ENCODE data around the gene CEP95.

CEP95 gene

DNA sequence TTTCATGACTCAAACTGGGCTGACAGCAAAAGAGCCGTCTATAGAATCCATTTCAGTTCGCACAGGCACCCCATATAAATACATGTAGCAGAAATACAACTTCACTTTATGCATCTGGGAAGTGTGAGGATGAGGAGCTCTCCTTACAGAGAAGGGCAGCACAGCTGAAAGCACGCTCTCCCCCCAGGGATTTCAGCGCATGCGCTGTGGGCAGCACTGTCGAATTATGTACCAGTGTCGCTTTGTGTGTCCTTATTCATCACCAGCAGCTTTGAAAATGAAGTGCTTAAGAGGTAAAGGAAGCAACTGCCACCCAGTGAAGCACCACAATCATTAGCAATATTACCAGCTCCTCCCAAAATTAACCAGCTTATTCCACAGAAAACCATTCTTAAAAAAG, 39.9 kb downstream of the CEP95 start:
- Histone ChIP-seq H3K4me3 (no peak overlapping the region), H3K9ac (no peak overlapping the region), H3K27ac (no peak overlapping the region), H3K27me3 (no peaks in the 10 kb centered on the region), H3K4me1 (no peaks in the 10 kb centered on the region), H3K9me3 (replicated peaks in 1 of 11) (no peaks in the 10 kb centered on the region), H3K36me3 (peaks cover 86 to 100% (median 98%) of the 10 kb centered on the region in 11 experiments), H3K4me2 (no peak overlapping the region), H4K20me1 (peaks cover 0 to 18% (median 0%) of the 10 kb centered on the region in 11 experiments; a peak in 3 of 22 replicates)
- TF ChIP-seq Cebpa-rat (IDR thresholded peaks at IDR 0.05), result no peak

DNA sequence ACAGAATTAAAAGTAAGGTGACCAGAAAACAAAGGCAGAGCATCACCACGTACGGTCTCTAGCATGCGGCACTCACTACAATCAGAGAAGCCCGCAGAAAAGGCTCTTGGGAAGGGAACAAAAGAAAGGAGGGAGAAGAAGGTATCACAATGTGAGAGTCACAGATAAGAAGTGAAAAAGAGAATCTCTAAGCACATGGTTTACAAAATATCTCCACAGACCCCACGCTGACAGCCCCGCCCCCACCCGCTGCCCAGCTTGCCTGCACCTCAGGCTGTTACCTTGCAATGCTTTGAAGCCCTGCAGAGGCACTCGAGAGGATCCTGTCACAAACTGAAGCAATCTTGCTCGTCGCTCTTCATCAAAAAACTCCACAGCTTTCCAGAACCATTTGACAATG, 40.5 kb downstream of the CEP95 start:
- H4K20me1 ChIP-seq, result peaks cover 0 to 18% (median 0%) of the 10 kb centered on the region in 11 experiments; a peak in 3 of 22 replicates
- no peak overlapping the region for H3K4me3 ChIP-seq
- no peak for TF ChIP-seq Cebpa-rat (IDR thresholded peaks at IDR 0.05)
- no peak overlapping the region for H3K9ac ChIP-seq
- H3K36me3 ChIP-seq, result peaks cover 81 to 100% (median 97%) of the 10 kb centered on the region in 11 experiments
- H3K27me3 ChIP-seq, result no peaks in the 10 kb centered on the region
- no peaks in the 10 kb centered on the region for H3K4me1 ChIP-seq
- no peak overlapping the region for H3K4me2 ChIP-seq
- no peak overlapping the region for H3K27ac ChIP-seq
- no peaks in the 10 kb centered on the region for H3K9me3 ChIP-seq (replicated peaks in 1 of 11)

DNA sequence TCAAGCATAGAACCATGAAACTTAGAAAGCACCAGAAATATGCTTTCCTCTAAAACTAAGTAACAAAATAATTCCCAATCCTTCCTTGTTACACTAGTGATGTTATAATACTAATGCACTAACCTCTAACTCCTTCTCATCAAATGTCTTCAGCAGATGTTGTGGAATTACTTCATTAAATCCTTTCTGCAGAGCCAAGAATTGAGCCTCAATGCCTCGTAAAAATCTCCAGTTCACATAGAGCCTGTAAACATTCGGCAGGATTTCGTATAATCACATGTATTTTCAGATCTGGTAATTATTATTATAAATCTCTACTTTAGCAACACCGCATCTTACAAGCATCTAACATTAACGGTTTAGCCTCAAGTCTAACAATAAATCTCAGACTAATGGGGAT, 44.7 kb downstream of the CEP95 start:
- Histone ChIP-seq H3K27ac (no peak overlapping the region), H3K9ac (no peak overlapping the region), H3K27me3 (no peaks in the 10 kb centered on the region), H3K36me3 (peaks cover 87 to 100% (median 97%) of the 10 kb centered on the region in 11 experiments), H3K4me3 (no peak overlapping the region), H3K9me3 (replicated peaks in 1 of 11) (no peaks in the 10 kb centered on the region), H4K20me1 (peaks cover 0 to 23% (median 0%) of the 10 kb centered on the region in 11 experiments; a peak in 4 of 22 replicates), H3K4me2 (no peak overlapping the region), H3K4me1 (no peaks in the 10 kb centered on the region)
- TF ChIP-seq Cebpa-rat (IDR thresholded peaks at IDR 0.05), result no peak

DNA sequence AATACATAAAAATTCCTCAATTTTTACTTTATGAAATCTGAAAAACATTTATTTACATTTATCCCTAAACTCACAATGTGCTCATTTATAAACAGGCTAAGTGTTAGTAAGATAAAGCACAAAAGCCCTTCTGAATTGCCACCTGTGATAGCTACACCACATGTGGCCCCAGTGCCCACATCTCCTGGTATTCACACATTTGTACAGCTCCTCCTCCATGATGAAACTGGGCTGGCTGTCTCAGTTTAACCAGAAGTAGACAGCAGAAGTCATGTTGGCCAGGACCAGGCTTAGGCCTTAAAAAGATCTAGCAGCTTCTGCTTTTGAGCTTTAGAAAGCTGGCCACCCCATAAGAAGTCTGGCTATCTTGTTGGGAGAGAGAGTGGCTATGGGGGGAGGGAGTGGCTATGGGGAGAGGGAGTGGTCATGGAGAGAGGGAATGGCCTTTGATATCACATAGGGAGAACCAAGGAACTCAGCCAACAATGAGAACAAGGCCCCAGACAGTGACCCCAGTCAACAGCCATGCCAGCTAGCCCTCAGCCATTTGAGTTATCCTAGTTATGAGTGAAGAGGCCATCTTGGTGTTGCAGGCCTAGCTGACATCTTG, 47.4 kb downstream of the CEP95 start:
- peaks cover 78 to 100% (median 95%) of the 10 kb centered on the region in 11 experiments for H3K36me3 ChIP-seq

DNA sequence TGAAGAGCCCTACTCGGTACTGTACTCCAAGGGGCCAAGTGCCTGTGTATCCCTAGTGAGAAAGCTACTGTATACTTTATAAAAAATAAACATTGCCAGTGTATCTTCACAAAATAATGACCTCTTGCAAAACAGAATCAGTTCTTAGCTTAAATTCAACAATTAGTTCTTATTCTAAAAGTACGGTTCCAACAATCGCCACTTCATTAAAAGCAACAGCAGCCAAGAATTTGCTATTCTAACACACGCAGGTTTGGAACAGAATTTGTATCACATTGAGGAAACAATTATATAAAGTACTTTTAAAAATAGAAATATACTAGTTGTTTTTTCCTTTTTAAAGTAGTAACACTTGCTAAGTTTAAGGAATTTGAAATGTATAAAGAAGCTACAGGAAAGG, 48.5 kb downstream of the CEP95 start:
- no peak overlapping the region for H3K9ac ChIP-seq
- TF ChIP-seq Cebpa-rat (IDR thresholded peaks at IDR 0.05), result no peak

More for the DNA sequence above, 47.4 kb downstream of the CEP95 start:
- H3K4me2 ChIP-seq, result no peak overlapping the region
- H3K27ac ChIP-seq, result no peak overlapping the region
- TF ChIP-seq Cebpa-rat (IDR thresholded peaks at IDR 0.05), result no peak
- H3K4me3 ChIP-seq, result no peak overlapping the region
- H4K20me1 ChIP-seq, result peaks cover 0 to 23% (median 0%) of the 10 kb centered on the region in 11 experiments; a peak in 3 of 22 replicates
- H3K9me3 ChIP-seq (replicated peaks in 1 of 11), result no peaks in the 10 kb centered on the region
- no peaks in the 10 kb centered on the region for H3K4me1 ChIP-seq
- no peaks in the 10 kb centered on the region for H3K27me3 ChIP-seq
- no peak overlapping the region for H3K9ac ChIP-seq

DNA sequence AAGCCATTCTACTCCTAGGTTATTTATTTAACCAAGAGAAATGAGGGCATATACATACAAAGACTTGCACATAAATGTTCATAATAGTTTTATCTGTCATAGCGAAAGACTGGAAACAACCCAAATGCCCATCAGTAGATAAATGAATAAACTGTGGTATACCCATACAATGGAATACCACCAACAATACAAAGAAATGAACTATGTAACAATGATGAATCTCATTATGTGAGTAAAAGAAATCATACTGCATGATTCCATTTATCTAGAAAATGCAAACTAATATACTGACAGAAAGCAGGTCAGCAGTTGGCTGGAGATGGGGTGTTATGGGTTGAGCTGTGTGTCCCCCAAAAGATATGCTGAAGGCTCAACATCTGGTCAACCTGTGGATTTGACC, 57.3 kb downstream of the CEP95 start:
- TF ChIP-seq Cebpa-rat (IDR thresholded peaks at IDR 0.05), result no peak
- Histone ChIP-seq H3K27ac (no peak overlapping the region), H3K9ac (no peak overlapping the region), H3K4me1 (no peaks in the 10 kb centered on the region), H3K4me2 (no peak overlapping the region), H4K20me1 (peaks cover 0 to 33% (median 0%) of the 10 kb centered on the region in 11 experiments; a peak in 5 of 22 replicates), H3K36me3 (peaks cover 65 to 95% (median 84%) of the 10 kb centered on the region in 11 experiments), H3K27me3 (no peaks in the 10 kb centered on the region), H3K9me3 (replicated peaks in 1 of 11) (no peaks in the 10 kb centered on the region), H3K4me3 (no peak overlapping the region)

More for the DNA sequence above, 48.5 kb downstream of the CEP95 start:
- H3K4me1 ChIP-seq, result no peaks in the 10 kb centered on the region
- H3K27ac ChIP-seq, result no peak overlapping the region
- H3K36me3 ChIP-seq, result peaks cover 81 to 100% (median 95%) of the 10 kb centered on the region in 11 experiments
- H4K20me1 ChIP-seq, result peaks cover 0 to 26% (median 0%) of the 10 kb centered on the region in 11 experiments; a peak in 3 of 22 replicates
- no peak overlapping the region for H3K4me2 ChIP-seq
- H3K9me3 ChIP-seq (replicated peaks in 1 of 11), result no peaks in the 10 kb centered on the region
- no peaks in the 10 kb centered on the region for H3K27me3 ChIP-seq
- no peak overlapping the region for H3K4me3 ChIP-seq

DNA sequence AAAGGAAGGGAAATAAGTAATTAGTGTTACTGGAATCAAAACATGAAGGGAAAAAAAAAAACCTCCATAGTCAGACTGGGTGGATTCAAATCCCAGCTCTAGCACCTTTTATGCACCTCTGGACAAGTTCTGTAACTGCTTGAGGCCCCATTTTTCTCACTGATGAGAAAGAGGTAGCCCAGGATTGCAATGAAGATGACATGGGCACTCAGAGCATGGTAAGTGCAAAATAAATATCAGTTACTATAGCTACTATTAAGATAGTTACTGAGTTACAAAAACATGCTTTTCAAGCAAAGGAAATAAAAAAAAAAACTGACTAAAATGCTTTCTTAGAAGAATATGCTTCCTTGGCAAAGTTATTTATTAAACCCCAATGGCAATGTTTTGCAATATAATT, 58.8 kb downstream of the CEP95 start:
- H3K27me3 ChIP-seq, result no peaks in the 10 kb centered on the region
- no peak overlapping the region for H3K4me3 ChIP-seq
- peaks cover 0 to 31% (median 0%) of the 10 kb centered on the region in 11 experiments; a peak in 5 of 22 replicates for H4K20me1 ChIP-seq
- no peaks in the 10 kb centered on the region for H3K4me1 ChIP-seq
- no peak overlapping the region for H3K9ac ChIP-seq
- no peak overlapping the region for H3K4me2 ChIP-seq
- H3K9me3 ChIP-seq (replicated peaks in 1 of 11), result no peaks in the 10 kb centered on the region
- peaks cover 64 to 95% (median 81%) of the 10 kb centered on the region in 11 experiments for H3K36me3 ChIP-seq
- TF ChIP-seq Cebpa-rat (IDR thresholded peaks at IDR 0.05), result no peak
- H3K27ac ChIP-seq, result no peak overlapping the region

DNA sequence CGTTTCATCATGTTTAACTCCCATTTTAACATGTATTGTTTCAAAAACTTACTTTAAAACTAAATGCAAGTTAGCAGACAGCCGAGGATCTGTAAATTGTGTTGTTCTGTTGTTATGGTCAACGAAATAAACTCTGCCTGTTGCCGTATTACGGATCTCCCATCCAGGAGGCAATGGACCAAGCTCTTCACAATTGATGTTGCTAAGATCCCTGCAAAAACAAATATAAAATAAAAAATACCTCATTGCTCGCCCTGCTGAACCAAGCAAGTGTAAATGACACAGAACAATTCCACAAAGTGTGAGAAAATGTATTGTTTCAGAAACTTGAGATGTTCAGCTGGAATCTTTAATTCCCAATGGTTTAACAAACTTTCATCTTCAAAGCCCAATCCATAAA, 65.0 kb downstream of the CEP95 start:
- no peaks in the 10 kb centered on the region for H3K9me3 ChIP-seq (replicated peaks in 1 of 11)
- no peak overlapping the region for H3K27ac ChIP-seq
- peaks cover 57 to 90% (median 69%) of the 10 kb centered on the region in 11 experiments for H3K36me3 ChIP-seq
- H3K4me1 ChIP-seq, result no peaks in the 10 kb centered on the region
- H3K4me2 ChIP-seq, result no peak overlapping the region
- no peak for TF ChIP-seq Cebpa-rat (IDR thresholded peaks at IDR 0.05)
- H4K20me1 ChIP-seq, result peaks cover 0 to 7% (median 0%) of the 10 kb centered on the region in 11 experiments; a peak in 4 of 22 replicates
- no peak overlapping the region for H3K4me3 ChIP-seq
- no peak overlapping the region for H3K9ac ChIP-seq
- no peaks in the 10 kb centered on the region for H3K27me3 ChIP-seq

DNA sequence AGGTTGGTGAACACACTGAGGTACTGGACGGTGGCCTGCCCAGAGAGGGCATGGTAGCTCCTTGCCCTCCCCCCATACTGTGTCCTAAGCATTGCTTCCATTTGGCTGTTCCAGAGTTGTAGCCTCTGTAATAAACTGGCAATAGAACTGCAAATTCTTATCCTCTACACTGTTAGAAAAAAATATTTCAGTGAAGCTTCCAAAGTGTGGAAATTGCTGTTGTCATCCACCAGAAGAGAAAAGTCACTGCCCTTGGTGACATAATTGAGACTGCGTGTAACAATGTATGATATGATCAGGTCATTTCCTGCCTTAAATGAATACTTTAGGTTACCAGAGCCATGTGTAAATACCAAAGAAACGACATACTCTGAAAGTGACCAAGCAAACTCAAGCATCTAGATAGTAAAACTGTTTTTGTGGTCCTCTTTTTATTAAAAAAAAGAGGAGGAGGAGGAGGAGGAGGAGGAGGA, 65.9 kb downstream of the CEP95 start:
- Histone ChIP-seq H3K36me3 (peaks cover 63 to 90% (median 69%) of the 10 kb centered on the region in 11 experiments), H4K20me1 (peaks cover 0 to 7% (median 0%) of the 10 kb centered on the region in 11 experiments; a peak in 4 of 22 replicates), H3K4me1 (no peaks in the 10 kb centered on the region), H3K9me3 (replicated peaks in 1 of 11) (peaks cover 0 to 4% (median 3%) of the 10 kb centered on the region in 11 experiments; a peak in 7 of 22 replicates), H3K4me3 (no peak overlapping the region), H3K27me3 (no peaks in the 10 kb centered on the region), H3K4me2 (no peak overlapping the region), H3K27ac (no peak overlapping the region), H3K9ac (no peak overlapping the region)
- no peak for TF ChIP-seq Cebpa-rat (IDR thresholded peaks at IDR 0.05)
